Liver (tissue), 9 donors: Measurements from ENCODE around the gene PGA3. TPM values are rescaled to one million over a fixed set of nuclear protein-coding genes. Genes with fewer than 3 reads are reported as not detected.

Source experiments
- DNase-seq: peaks from one replicate; pipeline ENCODE4 v3.0.0-alpha.2; 2017; ENCODE audit warnings: low spot score
- H3K27ac ChIP-seq, 2 donors: one replicate each; pipeline ENCODE4 v1.7.0; 2013; ENCODE audit warnings: inconsistent platforms in 2 of 2, low read length in 2 of 2, control low read depth in 1 of 2, low read depth in 1 of 2, mild to moderate bottlenecking in 1 of 2
- H3K27me3 ChIP-seq, 4 donors: one replicate each; pipeline versions ENCODE4 v1.6.1 to v1.7.0; 2013; ENCODE audit warnings: low read length in 3 of 4, inconsistent platforms in 1 of 4, mild to moderate bottlenecking in 1 of 4, moderate library complexity in 1 of 4; ENCODE audit not compliant: control insufficient read depth in 4 of 4, insufficient read depth in 4 of 4
- H3K36me3 ChIP-seq, 4 donors: one replicate each; pipeline versions ENCODE4 v1.6.1 to v1.7.0; 2013; ENCODE audit warnings: low read length in 3 of 4, mild to moderate bottlenecking in 3 of 4, low read depth in 1 of 4, moderate library complexity in 1 of 4; ENCODE audit not compliant: control insufficient read depth in 4 of 4, insufficient read depth in 3 of 4
- H3K4me1 ChIP-seq, 4 donors: one replicate each; pipeline versions ENCODE4 v1.6.1 to v1.7.0; 2013; ENCODE audit warnings: low read length in 3 of 4, mild to moderate bottlenecking in 3 of 4, moderate library complexity in 1 of 4; ENCODE audit not compliant: control insufficient read depth in 4 of 4, insufficient read depth in 4 of 4
- H3K4me3 ChIP-seq, 3 donors: one replicate each; pipeline versions ENCODE4 v1.6.1 to v1.7.0; 2013; ENCODE audit warnings: low read length in 3 of 3, control low read depth in 1 of 3, low read depth in 1 of 3, mild to moderate bottlenecking in 1 of 3
- H3K9ac ChIP-seq, 2 donors: one replicate each; pipeline ENCODE4 v1.7.0; 2013; ENCODE audit warnings: low read length in 2 of 2, mild to moderate bottlenecking in 2 of 2, moderate library complexity in 2 of 2, control low read depth in 1 of 2, low read depth in 1 of 2
- H3K9me3 ChIP-seq, 4 donors: one replicate each; pipeline versions ENCODE4 v1.6.1 to v1.7.0; 2013; ENCODE audit warnings: low read length in 3 of 4; ENCODE audit not compliant: control insufficient read depth in 4 of 4
- ATF3 ChIP-seq: IDR thresholded peaks from 2 replicates; pipeline ENCODE4 v1.6.1; 2016; ENCODE audit warnings: antibody characterized with exemption
- CTCF ChIP-seq: fragments of 150-350 bp; IDR thresholded peaks from 2 replicates; pipeline ENCODE4 v1.5.1; 2017; ENCODE audit warnings: improper control_type of control experiment, low read depth, low read length; ENCODE audit not compliant: missing input control
- EGR1 ChIP-seq, 2 donors: IDR thresholded peaks; 2 replicates each; pipeline ENCODE4 v1.6.1; 2016 to 2018; ENCODE audit warnings: antibody characterized with exemption in 2 of 2, low read depth in 2 of 2
- FOXA1 ChIP-seq: IDR thresholded peaks from 2 replicates; pipeline ENCODE4 v1.6.1; 2016; ENCODE audit warnings: antibody characterized with exemption
- GABPA ChIP-seq, 2 donors: IDR thresholded peaks in 1 of 2; conservative IDR thresholded peaks in 1 of 2; 2 replicates each; pipeline ENCODE4 v1.6.1; 2016; ENCODE audit warnings: antibody characterized with exemption in 2 of 2, mild to moderate bottlenecking in 1 of 2, moderate library complexity in 1 of 2
- HNF4A ChIP-seq, 2 donors: conservative IDR thresholded peaks; 2 replicates each; pipeline ENCODE4 v1.6.1; 2016; ENCODE audit warnings: antibody characterized with exemption in 2 of 2, mild to moderate bottlenecking in 2 of 2
- HNF4G ChIP-seq: IDR thresholded peaks from 2 replicates; pipeline ENCODE4 v1.6.1; 2016; ENCODE audit warnings: antibody characterized with exemption
- JUND ChIP-seq, 2 donors: IDR thresholded peaks; 2 replicates each; pipeline ENCODE4 v1.6.1; 2016; ENCODE audit warnings: antibody characterized with exemption in 2 of 2
- MAX ChIP-seq: IDR thresholded peaks from 2 replicates; pipeline ENCODE4 v1.6.1; 2016; ENCODE audit warnings: antibody characterized with exemption
- NR2F2 ChIP-seq: IDR thresholded peaks from 2 replicates; pipeline ENCODE4 v1.6.1; 2016; ENCODE audit warnings: antibody characterized with exemption
- RAD21 ChIP-seq, 2 donors: IDR thresholded peaks; 2 replicates each; pipeline ENCODE4 v1.6.1; 2016; ENCODE audit warnings: antibody characterized with exemption in 2 of 2, mild to moderate bottlenecking in 2 of 2
- REST ChIP-seq: IDR thresholded peaks from 2 replicates; pipeline ENCODE4 v1.6.1; 2016; ENCODE audit warnings: antibody characterized with exemption, mild to moderate bottlenecking
- RXRA ChIP-seq, 2 donors: IDR thresholded peaks; 2 replicates each; pipeline ENCODE4 v1.6.1; 2017 to 2018; ENCODE audit warnings: antibody characterized with exemption in 2 of 2, mild to moderate bottlenecking in 1 of 2
- SP1 ChIP-seq: IDR thresholded peaks from 2 replicates; pipeline ENCODE4 v1.6.1; 2018; ENCODE audit warnings: antibody characterized with exemption, mild to moderate bottlenecking
- TAF1 ChIP-seq: conservative IDR thresholded peaks from 2 replicates; pipeline ENCODE4 v1.6.1; 2016; ENCODE audit warnings: antibody characterized with exemption, mild to moderate bottlenecking
- YY1 ChIP-seq: IDR thresholded peaks from 2 replicates; pipeline ENCODE4 v1.6.1; 2016; ENCODE audit warnings: antibody characterized with exemption, mild to moderate bottlenecking
- ZBTB33 ChIP-seq: IDR thresholded peaks from 2 replicates; pipeline ENCODE4 v1.6.1; 2016; ENCODE audit warnings: antibody characterized with exemption
- WGBS: extraction: QIAGEN DNeasy Blood & Tissue Kit; methylation state at CpG from one replicate; pipeline ENCODE4 v1.1.7; 2013; 5-methylcytosine and 5-hydroxymethylcytosine counted together
- polyA plus RNA-seq, 2 donors: library from polyadenylated mRNA; stranded (reverse) in 1 of 2; unstranded in 1 of 2; fragments of 200-250 nt in 1 of 2; fragments of >200 nt in 1 of 2; fragmentation: Nextera tagmentation in 1 of 2; extraction: Ambion mirVana in 1 of 2; gene quantifications; one replicate each; pipeline versions ENCODE4 v1.2.1 to v1.2.3, GENCODE V29; 2013 to 2015
- total RNA-seq, 2 donors: library from RNA; depleted of rRNA; stranded (reverse); fragments of >200 nt; gene quantifications; one replicate each; pipeline ENCODE4 v1.2.3, GENCODE V29; 2014
- donor health status: healthy.
- donor health status: healthy.
- donor health status: healthy.
- donor health status: healthy.
- donor health status: healthy.

The PGA3 gene
- total and polyA plus RNA-seq, 4 donors = 0.25 to 0.56 (median 0.54) TPM; not detected in 1

GRCh38 chr11:61172356-61172755, 31.0 kb upstream of the PGA3 start:
- no peak overlapping the region for H3K9ac ChIP-seq
- no peak overlapping the region for H3K27ac ChIP-seq
- H3K36me3 ChIP-seq = no peaks in the 10 kb centered on the region
- H3K27me3 ChIP-seq = peaks cover 0 to 3% (median 0%) of the 10 kb centered on the region in 4 donors
- H3K4me1 ChIP-seq = no peaks in the 10 kb centered on the region
- H3K9me3 ChIP-seq = peaks cover 0 to 7% (median 0%) of the 10 kb centered on the region in 4 donors
- no peak overlapping the region for H3K4me3 ChIP-seq
- no peak for DNase-seq
- TF ChIP-seq SP1 (no peak), YY1 (no peak), ATF3 (no peak), REST (no peak), MAX (no peak), GABPA (IDR thresholded peaks at IDR 0.05 in 1 of 2, conservative IDR thresholded peaks at IDR 0.05 in 1 of 2) (no peak), HNF4A (conservative IDR thresholded peaks at IDR 0.05) (no peak), EGR1 (IDR thresholded peaks at IDR 0.05; ENCODE audit: low read depth in 2 of 2) (no peak), RXRA (IDR thresholded peaks at IDR 0.05) (no peak), CTCF (no peak), FOXA1 (no peak), NR2F2 (no peak)
- 69% methylated on average over 5 of the region's 5 CpGs for WGBS

GRCh38 chr11:61172888-61173287, 30.4 kb upstream of the PGA3 start:
- DNase-seq = no peak
- peaks cover 0 to 3% (median 0%) of the 10 kb centered on the region in 4 donors for H3K27me3 ChIP-seq
- H3K9ac ChIP-seq = no peak overlapping the region
- H3K9me3 ChIP-seq = peaks cover 0 to 7% (median 0%) of the 10 kb centered on the region in 4 donors
- no peak overlapping the region for H3K27ac ChIP-seq
- no peaks in the 10 kb centered on the region for H3K4me1 ChIP-seq
- WGBS = 92% methylated on average over 3 of the region's 3 CpGs
- no peaks in the 10 kb centered on the region for H3K36me3 ChIP-seq
- no peak overlapping the region for H3K4me3 ChIP-seq
- TF ChIP-seq CTCF = no peak
- TF ChIP-seq HNF4G = no peak
- TF ChIP-seq HNF4A (conservative IDR thresholded peaks at IDR 0.05) = no peak
- no peak for TF ChIP-seq ATF3
- TF ChIP-seq NR2F2 = no peak
- no peak for TF ChIP-seq MAX
- no peak for TF ChIP-seq SP1
- no peak for TF ChIP-seq REST
- no peak for TF ChIP-seq ZBTB33
- TF ChIP-seq JUND (IDR thresholded peaks at IDR 0.05) = no peak
- no peak for TF ChIP-seq RAD21 (IDR thresholded peaks at IDR 0.05)
- no peak for TF ChIP-seq EGR1 (IDR thresholded peaks at IDR 0.05; ENCODE audit: low read depth in 2 of 2)
- TF ChIP-seq TAF1 = no peak
- no peak for TF ChIP-seq FOXA1
